Activated CD4-positive, alpha-beta T cell treated with anti-CD3 and anti-CD28 coated beads for 4 hours (primary cell): Measurements from ENCODE around the gene FMC1.
"Not testable (repeated sequence)": the region's sequence is repeated elsewhere in the genome, so short reads cannot be mapped to it uniquely, and the experiment has no call there.

Experiments used
- DNase-seq, 2 donors: peaks; one replicate each; pipeline ENCODE4 v3.0.0-alpha.2; 2020

Gene FMC1

GRCh38 chr7:139341776-139342226, 664 bp downstream of the FMC1 start:
- no peak for DNase-seq

DNA sequence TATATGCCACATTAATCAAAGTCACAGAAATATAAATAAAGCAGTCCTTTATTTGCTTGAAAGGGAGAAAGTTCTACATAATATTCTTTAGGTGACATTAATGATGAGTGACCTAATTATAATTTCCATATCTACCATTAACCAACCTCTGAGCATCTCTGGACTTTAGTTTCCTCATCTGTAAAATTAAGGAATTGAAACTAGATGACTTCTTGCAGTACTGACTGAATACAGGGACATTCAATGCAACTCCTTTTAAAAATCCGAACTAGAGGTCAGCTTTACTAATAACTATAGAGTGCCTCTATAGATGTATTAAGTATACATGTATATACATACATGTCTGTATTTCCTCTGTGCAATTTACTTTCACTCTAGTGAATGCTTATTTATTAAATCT, 3.9 kb downstream of the FMC1 start:
- no peak for DNase-seq

DNA sequence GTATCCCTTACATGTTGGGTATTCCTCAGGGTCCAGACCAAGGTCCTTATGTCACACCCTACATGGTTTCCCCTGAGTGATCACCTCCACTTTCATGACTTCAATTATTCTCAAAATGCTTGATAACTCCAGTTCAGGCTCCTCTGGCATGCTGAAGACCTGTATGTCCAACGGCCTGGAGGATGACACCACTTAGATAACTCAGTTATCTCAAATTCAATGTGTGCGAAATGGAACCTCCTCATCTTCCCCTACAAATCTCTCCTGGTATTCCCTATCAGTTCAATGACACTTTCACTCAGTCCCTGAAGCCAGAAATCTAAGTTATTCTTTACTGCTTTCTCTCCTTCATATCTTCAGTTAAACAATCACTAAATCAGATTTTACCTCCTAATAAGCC, 9.9 kb downstream of the FMC1 start:
- DNase-seq, result no peak

DNA sequence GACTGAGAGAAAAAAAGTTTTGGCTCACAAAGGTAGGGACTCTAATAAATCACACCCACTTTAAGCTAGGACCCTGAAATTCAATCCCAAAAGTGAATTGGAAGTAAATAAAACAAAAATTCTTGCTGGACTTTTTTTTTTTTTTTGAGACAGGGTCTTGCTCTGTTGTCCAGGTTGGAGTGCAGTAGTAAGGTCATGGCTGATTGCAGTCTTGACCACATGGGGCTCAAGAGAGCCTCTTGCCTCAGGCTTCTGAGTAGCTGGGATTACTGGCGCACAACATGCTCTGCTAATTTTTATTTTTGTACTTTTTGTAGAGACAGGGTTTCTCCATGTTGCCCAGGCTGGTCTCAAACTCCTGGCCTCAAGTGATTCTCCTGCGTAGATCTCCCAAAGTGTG, 13.6 kb downstream of the FMC1 start:
- DNase-seq, result no peak

DNA sequence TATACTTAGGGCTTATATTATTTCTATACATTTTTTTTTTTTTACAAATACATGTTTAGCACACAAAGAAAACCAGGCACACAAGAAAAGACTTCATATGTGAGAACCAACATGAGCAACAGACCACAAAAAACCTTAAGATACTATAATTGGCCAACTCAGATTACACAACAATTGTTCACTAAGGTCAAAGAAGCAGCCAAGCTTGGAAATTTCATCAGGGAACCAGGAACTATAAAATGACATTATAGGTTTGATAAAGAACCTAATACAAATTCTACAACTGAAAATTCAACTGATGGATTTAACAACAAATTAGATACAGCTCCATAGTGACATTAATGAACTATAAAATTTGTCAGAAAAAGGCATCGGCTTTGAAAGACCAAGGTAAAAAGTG, 14.2 kb downstream of the FMC1 start:
- DNase-seq, result no peak

DNA sequence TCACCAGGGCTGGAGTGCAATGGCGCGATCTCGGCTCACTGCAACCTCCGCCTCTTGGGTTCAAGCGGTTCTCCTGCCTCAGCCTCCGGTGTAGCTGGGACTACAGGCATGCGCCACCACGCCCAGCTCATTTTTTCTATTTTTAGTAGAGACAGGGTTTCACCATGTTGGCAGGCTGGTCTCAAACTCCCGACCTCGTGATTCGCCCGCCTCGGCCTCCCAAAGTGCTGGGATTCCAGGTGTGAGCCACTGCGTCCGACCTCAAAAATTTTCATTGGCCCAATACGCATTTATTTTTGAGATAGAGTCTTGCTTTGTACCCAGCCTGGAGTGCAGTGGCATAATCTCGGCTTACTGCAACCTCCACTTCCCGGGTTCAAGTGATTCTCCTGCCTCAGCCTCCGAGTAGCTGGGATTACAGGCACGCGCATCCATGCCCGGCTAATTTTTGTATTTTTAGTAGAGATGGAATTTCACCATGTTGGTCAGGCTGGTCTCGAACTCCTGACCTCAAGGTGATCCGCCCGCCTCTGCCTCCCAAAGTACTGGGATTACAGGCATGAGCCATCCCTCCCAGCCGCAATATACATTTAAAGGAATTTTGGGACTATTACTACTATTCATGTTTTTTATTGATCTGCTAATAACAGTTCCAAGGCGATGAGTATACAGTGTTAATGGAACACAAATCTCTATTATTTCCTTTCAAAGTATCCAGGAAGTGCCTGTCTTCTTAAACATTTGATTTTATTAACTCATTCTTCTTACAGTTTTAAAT, 16.8 kb downstream of the FMC1 start:
- DNase-seq, result not testable (repeated sequence)

GRCh38 chr7:139358541-139359365, 17.6 kb downstream of the FMC1 start:
- DNase-seq, result peak; percentile 26 to 30

GRCh38 chr7:139359366-139360209, 18.5 kb downstream of the FMC1 start, which contains the start of gene LUC7L2:
LUC7L2 (plus strand) TSS chr7:139359894; CDS start chr7:139360262, 368 bp downstream.
- DNase-seq, result peak; percentile 100

DNA sequence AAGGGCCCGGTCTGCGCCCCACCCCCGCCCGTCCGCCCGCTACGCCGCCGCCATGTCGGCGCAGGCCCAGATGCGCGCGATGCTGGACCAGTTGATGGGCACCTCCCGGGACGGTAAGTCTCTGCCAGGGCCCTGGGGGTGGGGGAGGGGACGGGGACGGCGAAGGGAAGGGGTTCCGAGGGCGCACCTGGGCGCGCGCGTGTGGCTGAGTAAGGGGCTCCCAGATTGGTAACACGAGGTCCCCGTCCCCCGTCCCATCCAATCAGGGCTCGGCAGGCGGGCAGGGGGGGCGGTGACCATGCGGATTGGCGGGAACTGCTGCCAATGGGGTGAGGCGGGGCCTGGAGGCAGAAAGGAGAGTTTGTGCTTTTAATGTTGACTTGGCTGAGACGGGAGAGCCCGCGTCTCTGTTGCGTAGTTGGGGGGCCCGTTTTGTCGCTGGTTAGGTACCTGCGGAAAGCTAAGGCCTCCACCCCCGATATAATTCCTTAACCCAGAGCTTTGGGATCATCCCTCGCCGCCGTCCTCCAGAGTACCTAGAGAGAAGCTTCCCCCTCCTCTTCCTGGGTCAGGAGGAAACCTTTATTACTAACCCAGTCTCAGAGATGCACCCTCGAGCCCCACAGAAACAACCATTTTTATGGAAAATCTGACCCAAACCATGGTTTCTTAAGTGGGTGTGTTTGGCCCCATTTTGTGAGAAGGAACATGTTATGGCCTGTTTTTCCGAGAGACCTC, 19.2 kb downstream of the FMC1 start:
- DNase-seq, result peak; percentile 98

DNA sequence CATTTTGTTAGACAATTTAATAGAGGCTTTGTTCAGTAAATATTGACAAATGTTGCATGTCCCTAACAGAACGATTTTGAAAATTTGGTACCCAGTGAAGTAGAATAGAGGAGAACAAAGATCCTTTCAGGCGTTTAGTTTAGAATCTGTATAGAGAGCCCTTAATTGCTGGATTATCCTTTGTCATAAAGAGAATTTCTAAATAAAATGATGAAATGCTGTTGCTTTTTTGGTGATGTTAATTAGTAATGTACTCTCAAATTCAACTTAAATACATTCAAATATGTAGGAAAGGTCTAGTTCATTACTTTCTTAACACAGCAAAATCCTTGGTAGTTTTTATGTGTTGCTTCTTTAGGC, 19.8 kb downstream of the FMC1 start:
- DNase-seq, result no peak

- DNase-seq, result no peak
These were observed 20.4 kb downstream of the FMC1 start for GRCh38 chr7:139361523-139361922.

- DNase-seq, result no peak
These were observed 21.2 kb downstream of the FMC1 start for GRCh38 chr7:139362302-139362701.

DNA sequence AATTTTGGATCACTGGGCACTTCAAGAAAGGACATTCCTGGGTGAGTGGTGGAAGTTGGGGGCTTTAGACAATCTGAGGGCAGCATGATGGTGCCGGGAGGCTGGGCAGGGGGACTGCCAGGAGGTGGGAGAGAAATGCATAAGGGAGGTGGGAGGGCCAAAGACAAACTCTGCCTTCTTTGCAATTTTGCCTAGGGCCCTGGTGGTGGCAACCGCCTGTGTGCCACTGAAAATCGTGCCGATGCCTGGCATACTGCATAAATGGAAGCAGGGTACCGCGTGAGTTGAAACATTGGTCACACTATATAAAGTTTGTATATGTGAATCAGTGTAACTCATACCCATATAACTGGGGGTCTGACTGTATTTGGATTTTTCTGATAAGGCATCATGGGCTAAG, 21.8 kb downstream of the FMC1 start:
- DNase-seq, result no peak

DNA sequence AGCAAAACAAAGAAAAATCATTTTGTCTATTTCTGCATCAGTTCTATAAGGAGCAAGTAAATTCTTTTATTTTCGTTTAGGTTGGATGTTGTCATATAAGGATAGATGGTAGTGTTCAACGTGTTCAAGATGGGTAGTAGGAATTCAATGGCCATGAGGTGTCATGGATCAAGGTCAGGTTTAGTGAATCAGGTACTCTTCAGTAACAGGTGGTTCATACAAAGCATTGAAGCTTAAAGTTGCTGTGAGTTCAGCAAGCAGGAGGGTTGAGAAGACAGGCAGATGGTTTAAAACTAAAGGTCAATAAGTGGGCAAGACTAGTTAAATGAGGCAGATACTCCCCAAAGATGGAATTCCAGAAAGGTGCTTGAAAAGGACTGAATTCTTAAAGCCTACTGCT, 24.2 kb downstream of the FMC1 start:
- DNase-seq, result no peak

DNA sequence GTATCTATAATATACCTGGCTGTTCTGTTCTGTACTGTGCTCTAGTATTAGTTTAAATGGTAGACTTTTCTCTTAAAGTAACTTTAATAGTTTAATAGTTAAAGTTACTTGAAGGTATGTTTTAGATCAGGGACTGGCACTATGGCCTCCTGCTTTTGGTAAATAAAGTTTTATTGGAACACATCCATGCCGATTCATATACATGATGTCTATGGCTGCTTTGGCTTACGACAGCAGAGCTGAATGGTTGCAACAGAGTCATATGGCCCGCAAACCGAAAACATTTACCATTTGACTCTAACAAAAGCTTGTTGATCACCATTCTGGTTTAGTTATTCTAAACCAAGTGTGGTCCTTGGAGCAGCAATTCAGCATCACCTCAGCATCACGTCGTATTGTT, 25.3 kb downstream of the FMC1 start:
- no peak for DNase-seq

- no peak for DNase-seq
These were observed 26.5 kb downstream of the FMC1 start for GRCh38 chr7:139367438-139368155.

GRCh38 chr7:139370301-139370942, 29.3 kb downstream of the FMC1 start:
- DNase-seq, result no peak

- no peak for DNase-seq
These were observed 29.8 kb downstream of the FMC1 start for GRCh38 chr7:139370943-139371313.

- no peak for DNase-seq
These were observed 33.1 kb downstream of the FMC1 start for GRCh38 chr7:139374246-139374645.

DNA sequence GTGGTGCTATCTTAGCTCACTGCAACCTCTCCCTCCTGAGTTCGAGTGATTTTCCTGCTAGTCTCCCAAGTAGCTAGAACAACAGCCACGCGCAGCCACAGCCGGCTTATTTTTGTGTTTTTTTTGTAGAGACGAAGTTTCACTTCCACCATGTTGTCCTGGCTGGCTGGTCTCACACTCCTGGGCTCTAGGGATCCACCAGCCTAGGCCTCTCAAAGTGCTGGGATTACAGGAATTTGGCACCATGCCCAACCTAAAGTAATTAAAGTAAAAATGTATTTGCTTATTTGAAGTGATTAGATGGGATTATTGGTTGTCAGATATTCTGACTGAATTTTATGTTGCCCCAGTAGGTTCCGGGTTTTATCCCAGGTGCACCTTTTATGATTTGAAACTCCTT, 41.3 kb downstream of the FMC1 start:
- DNase-seq, result no peak

DNA sequence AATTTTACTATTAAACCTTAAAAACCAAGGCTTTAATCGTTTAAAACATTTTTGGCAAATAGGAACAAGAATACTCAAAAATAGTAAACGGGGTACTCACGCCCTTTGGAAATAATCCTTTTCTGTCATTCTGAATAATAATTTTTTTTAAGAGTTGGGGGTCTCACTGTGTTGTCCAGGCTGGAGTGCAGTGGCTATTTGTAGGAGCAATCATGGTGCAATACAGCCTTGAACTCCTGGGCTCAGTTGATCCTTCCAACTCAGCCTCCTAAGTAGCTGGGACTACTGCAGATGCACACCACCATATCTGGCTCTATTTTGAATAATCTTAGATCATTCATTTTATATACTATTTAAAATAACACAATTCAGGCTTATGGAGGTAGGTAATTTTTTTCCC, 43.5 kb downstream of the FMC1 start:
- DNase-seq, result no peak
